GM12864 (cell line): ENCODE data around the gene KRT72.

Experiments used
- DNase-seq: peaks from one replicate; pipeline ENCODE4 v3.0.0-alpha.2; 2011; ENCODE audit warnings: low read depth
- H3K4me3 ChIP-seq: 2 replicates; pipeline ENCODE4 v1.5.1; 2011; ENCODE audit warnings: mild to moderate bottlenecking, low read depth, low read length, control low read depth
- TF ChIP-seq, protein P1 (sequence below): IDR thresholded peaks from 2 replicates; pipeline ENCODE4 v1.5.1; 2011; ENCODE audit warnings: low read depth, mild to moderate bottlenecking, moderate library complexity, low read length, control low read depth, inconsistent platforms; ENCODE audit errors: missing control alignments

Gene KRT72

GRCh38 chr12:52573743-52574142 is 27.5 kb downstream of the KRT72 start, which contains the start of gene KRT74:
Gene KRT74, minus strand, starts transcription at chr12:52573843. Its CDS starts 66 bp downstream, at chr12:52573777.
- TF ChIP-seq, protein P1, sequence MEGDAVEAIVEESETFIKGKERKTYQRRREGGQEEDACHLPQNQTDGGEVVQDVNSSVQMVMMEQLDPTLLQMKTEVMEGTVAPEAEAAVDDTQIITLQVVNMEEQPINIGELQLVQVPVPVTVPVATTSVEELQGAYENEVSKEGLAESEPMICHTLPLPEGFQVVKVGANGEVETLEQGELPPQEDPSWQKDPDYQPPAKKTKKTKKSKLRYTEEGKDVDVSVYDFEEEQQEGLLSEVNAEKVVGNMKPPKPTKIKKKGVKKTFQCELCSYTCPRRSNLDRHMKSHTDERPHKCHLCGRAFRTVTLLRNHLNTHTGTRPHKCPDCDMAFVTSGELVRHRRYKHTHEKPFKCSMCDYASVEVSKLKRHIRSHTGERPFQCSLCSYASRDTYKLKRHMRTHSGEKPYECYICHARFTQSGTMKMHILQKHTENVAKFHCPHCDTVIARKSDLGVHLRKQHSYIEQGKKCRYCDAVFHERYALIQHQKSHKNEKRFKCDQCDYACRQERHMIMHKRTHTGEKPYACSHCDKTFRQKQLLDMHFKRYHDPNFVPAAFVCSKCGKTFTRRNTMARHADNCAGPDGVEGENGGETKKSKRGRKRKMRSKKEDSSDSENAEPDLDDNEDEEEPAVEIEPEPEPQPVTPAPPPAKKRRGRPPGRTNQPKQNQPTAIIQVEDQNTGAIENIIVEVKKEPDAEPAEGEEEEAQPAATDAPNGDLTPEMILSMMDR: no peak
- no peak for DNase-seq
- no peak within 1 kb of the TSS for H3K4me3 ChIP-seq

DNA sequence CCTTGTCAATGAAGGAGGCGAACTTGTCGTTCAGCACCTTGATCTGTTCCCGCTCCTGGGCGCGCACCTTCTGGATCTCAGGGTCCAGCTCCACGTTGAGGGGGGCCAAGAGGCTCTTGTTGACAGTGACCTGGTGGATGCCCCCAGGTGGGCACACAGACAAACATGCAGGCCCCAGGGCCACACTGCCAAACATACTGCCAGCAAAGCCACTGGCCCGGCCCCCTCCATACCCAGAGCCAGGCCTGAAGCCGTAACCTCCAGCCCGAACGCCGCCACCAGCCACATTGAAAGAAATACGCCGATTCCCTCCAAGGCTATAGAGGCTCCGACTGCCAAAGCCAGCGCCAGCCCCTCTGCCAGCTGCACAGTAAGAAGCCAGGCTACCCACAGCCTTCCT is 28.0 kb downstream of the KRT72 start:
- TF ChIP-seq, protein P1: no peak
- no peak for DNase-seq
- no peak overlapping the region for H3K4me3 ChIP-seq

GRCh38 chr12:52570511-52570910 is 30.8 kb downstream of the KRT72 start:
- no peak overlapping the region for H3K4me3 ChIP-seq
- TF ChIP-seq, protein P1: no peak
- no peak for DNase-seq

GRCh38 chr12:52568111-52568510 is 33.2 kb downstream of the KRT72 start:
- H3K4me3 ChIP-seq: no peak overlapping the region
- DNase-seq: no peak
- TF ChIP-seq, protein P1: no peak

DNA sequence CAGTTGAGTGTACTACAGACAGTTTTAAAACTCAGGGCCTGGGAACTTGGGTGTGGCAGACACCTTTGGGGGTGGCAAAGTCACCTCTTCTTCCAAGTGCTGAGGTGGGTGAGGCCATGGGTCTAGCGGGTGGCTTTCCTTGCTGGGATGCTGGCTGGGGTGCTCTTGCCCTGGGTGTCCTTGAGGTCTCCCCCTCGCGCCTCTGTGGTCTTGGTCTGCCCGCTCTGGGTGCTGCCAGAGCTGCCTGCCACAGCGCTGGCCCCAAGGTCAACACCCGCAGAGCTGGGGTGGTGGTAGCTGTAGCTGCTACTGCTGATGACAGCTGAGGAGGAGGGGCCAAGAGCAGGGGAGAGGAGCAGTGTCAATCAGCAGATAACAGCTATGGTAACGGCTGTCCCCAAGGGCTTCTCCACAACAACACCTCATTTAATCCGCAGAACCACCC is 34.4 kb downstream of the KRT72 start:
- TF ChIP-seq, protein P1: no peak
- DNase-seq: no peak
- H3K4me3 ChIP-seq: no peak overlapping the region

GRCh38 chr12:52564582-52564981 is 36.7 kb downstream of the KRT72 start:
- H3K4me3 ChIP-seq: no peak overlapping the region
- TF ChIP-seq, protein P1: no peak
- DNase-seq: no peak

- no peak for DNase-seq
- H3K4me3 ChIP-seq: no peak overlapping the region
- TF ChIP-seq, protein P1: peak; percentile 29
These were observed 39.3 kb downstream of the KRT72 start for GRCh38 chr12:52561880-52562449.
